Left lung (tissue), 10 donors: ENCODE results near the gene FAM219A. TPM values are rescaled to one million over a fixed set of nuclear protein-coding genes. Genes with fewer than 3 reads are reported as not detected.

Experiments used
- ATAC-seq: fragments of 200-7000 bp; cut with Tn5 transposase; one replicate; pipeline ENCODE4 v1.9.1; 2020; ENCODE audit warnings: moderate library complexity
- DNase-seq, 4 donors: peaks; one replicate each; pipeline ENCODE4 v3.0.0-alpha.2; 2013 to 2020
- H3K27ac ChIP-seq, 2 donors: fragments of 200-600 bp; sonication (generic) in 1 of 2; one replicate each; pipeline versions ENCODE4 v1.5.0 to v1.8.0; 2020 to 2021
- H3K27me3 ChIP-seq, 2 donors: fragments of 200-600 bp; sonication (generic) in 1 of 2; one replicate each; pipeline versions ENCODE4 v1.5.0 to v1.8.0; 2020 to 2021
- H3K36me3 ChIP-seq, 2 donors: fragments of 200-600 bp; sonication (generic) in 1 of 2; one replicate each; pipeline versions ENCODE4 v1.5.0 to v1.8.0; 2020 to 2021
- H3K4me1 ChIP-seq, 2 donors: fragments of 200-600 bp; one replicate each; pipeline ENCODE4 v1.8.0; 2021
- H3K4me3 ChIP-seq, 2 donors: fragments of 200-600 bp; sonication (generic) in 1 of 2; one replicate each; pipeline versions ENCODE4 v1.5.0 to v1.8.0; 2020 to 2021; ENCODE audit warnings: mild to moderate bottlenecking in 1 of 2
- H3K9me3 ChIP-seq, 2 donors: fragments of 200-600 bp; sonication (generic) in 1 of 2; one replicate each; pipeline versions ENCODE4 v1.5.0 to v1.8.0; 2020 to 2021
- intact Hi-C, 2 donors: fragments of 100-400 bp; cut with DNase I; formaldehyde crosslinking; loops; one replicate each; pipeline versions ENCODE4 v1.11.2 to v1.14.2; 2022
- polyA plus RNA-seq, 6 donors: library from polyadenylated mRNA; unstranded; fragments of 120-200 nt; gene quantifications; one replicate each; pipeline ENCODE4 v1.2.1, GENCODE V29; 2013; ENCODE audit not compliant: insufficient read length in 6 of 6
- total RNA-seq, 2 donors: library from RNA; stranded (reverse); fragmentation: NEBNext Ultra II Directional; extraction: Animal tissue kit (Norgen Biotek cat#: 25700); gene quantifications; one replicate each; pipeline ENCODE4 v1.2.1, GENCODE V29; 2021
- TF ChIP-seq, protein P1 (sequence below), 2 donors: fragments of 200-600 bp; sonication (generic) in 1 of 2; IDR thresholded peaks; one replicate each; pipeline versions ENCODE4 v1.5.0 to v1.8.0; 2021; ENCODE audit warnings: antibody characterized with exemption in 2 of 2
- donor health status: DM: no; HTN: yes; CAD: no.
- donor health status: DM: no; HTN: no; CAD: no.

FAM219A gene
- total and polyA plus RNA-seq, 8 donors = 12.3 to 23.0 (median 14.6) TPM

DNA sequence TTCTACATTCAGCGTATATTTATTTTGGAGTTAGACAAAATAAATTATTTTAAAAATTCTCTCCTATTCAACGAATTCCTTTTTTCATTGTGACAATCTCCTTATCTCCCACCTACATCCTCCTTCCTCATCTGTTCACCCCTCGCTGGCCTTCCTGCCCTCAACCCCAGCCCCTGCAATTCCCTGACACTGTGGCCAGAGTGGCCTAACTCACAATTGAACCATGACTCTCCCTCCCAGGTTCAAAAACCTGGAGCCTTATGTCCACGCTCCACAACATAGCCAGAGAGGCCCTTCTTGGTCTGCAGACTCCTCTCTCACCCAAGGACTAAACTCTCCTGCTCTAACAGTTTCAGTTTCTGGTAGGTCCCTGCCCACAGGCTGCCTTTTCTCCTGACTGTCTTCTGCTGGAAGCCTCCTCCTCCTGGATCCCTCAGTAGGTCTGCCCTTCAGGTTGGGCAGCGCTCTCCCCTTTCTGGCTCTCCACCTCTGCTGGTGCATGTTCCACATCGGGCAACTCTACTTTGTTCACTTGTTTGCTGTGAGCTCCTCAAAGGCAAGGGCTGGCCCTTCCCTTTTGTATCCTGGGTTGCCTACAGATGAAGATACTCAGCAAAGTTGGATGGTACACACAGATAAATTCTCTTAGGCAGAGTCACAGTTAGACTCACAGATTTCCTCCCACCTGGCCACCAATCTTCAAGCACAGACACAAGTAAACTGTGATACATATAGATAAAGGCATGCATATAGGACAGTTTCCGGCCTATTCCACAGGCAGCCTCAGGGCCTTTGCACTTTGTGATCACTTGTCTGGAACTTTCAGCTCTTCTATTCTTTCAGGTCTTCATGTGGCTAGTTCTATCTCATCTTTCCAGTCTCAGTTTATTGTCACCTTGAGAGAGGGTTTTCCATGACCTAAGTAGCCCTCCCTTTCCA, 61.8 kb downstream of the FAM219A start:
- peaks cover 0 to 7% of the 10 kb centered on the region in 2 donors for H3K27me3 ChIP-seq
- TF ChIP-seq, protein P1, sequence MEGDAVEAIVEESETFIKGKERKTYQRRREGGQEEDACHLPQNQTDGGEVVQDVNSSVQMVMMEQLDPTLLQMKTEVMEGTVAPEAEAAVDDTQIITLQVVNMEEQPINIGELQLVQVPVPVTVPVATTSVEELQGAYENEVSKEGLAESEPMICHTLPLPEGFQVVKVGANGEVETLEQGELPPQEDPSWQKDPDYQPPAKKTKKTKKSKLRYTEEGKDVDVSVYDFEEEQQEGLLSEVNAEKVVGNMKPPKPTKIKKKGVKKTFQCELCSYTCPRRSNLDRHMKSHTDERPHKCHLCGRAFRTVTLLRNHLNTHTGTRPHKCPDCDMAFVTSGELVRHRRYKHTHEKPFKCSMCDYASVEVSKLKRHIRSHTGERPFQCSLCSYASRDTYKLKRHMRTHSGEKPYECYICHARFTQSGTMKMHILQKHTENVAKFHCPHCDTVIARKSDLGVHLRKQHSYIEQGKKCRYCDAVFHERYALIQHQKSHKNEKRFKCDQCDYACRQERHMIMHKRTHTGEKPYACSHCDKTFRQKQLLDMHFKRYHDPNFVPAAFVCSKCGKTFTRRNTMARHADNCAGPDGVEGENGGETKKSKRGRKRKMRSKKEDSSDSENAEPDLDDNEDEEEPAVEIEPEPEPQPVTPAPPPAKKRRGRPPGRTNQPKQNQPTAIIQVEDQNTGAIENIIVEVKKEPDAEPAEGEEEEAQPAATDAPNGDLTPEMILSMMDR (IDR thresholded peaks at IDR 0.05) = no peak
- DNase-seq (no peak), ATAC-seq (no peak)
- H3K36me3 ChIP-seq = peaks cover 0 to 40% of the 10 kb centered on the region in 2 donors
- intact Hi-C loops = no loop called here
- H3K4me1 ChIP-seq = no peaks in the 10 kb centered on the region
- H3K4me3 ChIP-seq = no peak overlapping the region
- no peaks in the 10 kb centered on the region for H3K9me3 ChIP-seq
- H3K27ac ChIP-seq = no peak overlapping the region

GRCh38 chr9:34392511-34392910, 65.9 kb downstream of the FAM219A start:
- peaks cover 0 to under 1% of the 10 kb centered on the region in 2 donors for H3K36me3 ChIP-seq

DNA sequence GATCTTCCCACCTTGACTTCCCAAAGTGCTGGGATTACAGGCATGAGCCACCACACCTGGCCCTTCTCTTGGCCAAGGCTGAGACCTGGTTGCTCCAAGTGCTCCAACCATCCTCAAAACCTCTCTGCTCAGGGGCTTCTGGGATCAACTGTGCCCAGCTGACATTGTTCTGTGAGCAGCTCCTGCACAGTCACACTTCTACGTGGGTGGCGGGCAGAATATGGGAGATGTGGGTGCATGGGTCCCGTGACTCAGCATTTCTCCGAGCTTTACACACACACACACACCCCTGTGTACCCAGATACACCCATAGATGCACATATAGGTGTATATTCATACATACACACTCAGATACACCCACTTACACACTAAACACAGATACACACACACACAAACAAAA, 71.1 kb downstream of the FAM219A start:
- H3K36me3 ChIP-seq = no peaks in the 10 kb centered on the region
- H3K4me1 ChIP-seq = no peaks in the 10 kb centered on the region
- TF ChIP-seq, protein P1 (IDR thresholded peaks at IDR 0.05) = no peak
- peaks cover 0 to 18% of the 10 kb centered on the region in 2 donors for H3K27me3 ChIP-seq
- H3K9me3 ChIP-seq = no peaks in the 10 kb centered on the region
- intact Hi-C loops = no loop called here
- H3K4me3 ChIP-seq = no peak overlapping the region
- ATAC-seq (no peak), DNase-seq (no peak)
- no peak overlapping the region for H3K27ac ChIP-seq

More at GRCh38 chr9:34392511-34392910, 65.9 kb downstream of the FAM219A start:
- ATAC-seq (no peak), DNase-seq (no peak)
- H3K4me1 ChIP-seq = no peaks in the 10 kb centered on the region
- peaks cover 7 to 18% of the 10 kb centered on the region in 2 donors for H3K27me3 ChIP-seq
- no peak overlapping the region for H3K4me3 ChIP-seq
- H3K27ac ChIP-seq = no peak overlapping the region
- TF ChIP-seq, protein P1 (IDR thresholded peaks at IDR 0.05) = no peak
- intact Hi-C loops = no loop called here
- H3K9me3 ChIP-seq = no peaks in the 10 kb centered on the region

- Histone ChIP-seq H3K36me3 (no peaks in the 10 kb centered on the region), H3K27me3 (peaks cover 0 to 23% of the 10 kb centered on the region in 2 donors), H3K4me3 (no peak overlapping the region), H3K4me1 (no peaks in the 10 kb centered on the region), H3K27ac (no peak overlapping the region), H3K9me3 (no peaks in the 10 kb centered on the region)
- TF ChIP-seq, protein P1 (IDR thresholded peaks at IDR 0.05) = no peak
- no peak for DNase-seq
- intact Hi-C loops = no loop called here
- no peak for ATAC-seq
Observed at GRCh38 chr9:34386656-34387055, 71.7 kb downstream of the FAM219A start.

DNA sequence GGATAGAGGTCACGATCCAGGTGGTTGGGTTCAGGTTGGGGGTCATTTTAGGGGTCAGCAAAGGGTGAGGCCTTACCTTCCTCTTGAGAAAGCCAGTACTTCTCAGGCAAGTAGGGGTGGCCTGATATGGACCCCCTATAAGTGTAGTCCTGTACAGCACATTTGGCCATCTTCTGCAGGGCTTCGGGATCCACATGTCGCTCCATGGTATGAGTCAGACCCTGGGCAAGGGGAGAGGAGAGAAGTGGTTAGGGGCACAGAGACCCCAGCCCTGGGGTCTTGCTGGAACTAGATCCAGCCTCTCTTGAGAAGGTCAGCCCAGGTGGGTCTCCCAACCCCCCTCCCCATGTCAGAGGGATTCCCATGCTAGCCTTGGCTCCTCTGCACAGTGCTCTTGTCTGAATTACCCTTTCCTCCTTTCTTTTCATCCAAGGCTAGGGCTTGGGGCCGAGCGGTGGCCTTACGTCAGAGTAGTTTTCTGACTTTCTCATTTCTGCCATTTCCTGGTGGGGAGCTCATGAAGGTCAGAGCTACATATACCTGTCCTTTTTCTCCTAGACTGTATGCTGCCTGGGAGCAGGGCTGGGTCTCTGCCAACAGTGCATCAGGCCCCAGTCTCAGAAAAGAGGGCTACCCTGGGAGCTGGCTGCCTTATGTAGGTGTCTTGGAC, 72.7 kb downstream of the FAM219A start:
- Histone ChIP-seq H3K9me3 (no peaks in the 10 kb centered on the region), H3K4me1 (peaks cover 5 to 7% of the 10 kb centered on the region in 2 donors), H3K27ac (no peak overlapping the region), H3K27me3 (peaks cover 0 to 25% of the 10 kb centered on the region in 2 donors), H3K4me3 (no peak overlapping the region), H3K36me3 (no peaks in the 10 kb centered on the region)
- TF ChIP-seq, protein P1 (IDR thresholded peaks at IDR 0.05) = no peak
- DNase-seq (no peak), ATAC-seq (no peak)
- intact Hi-C loops = no loop called here
